ENCODE data around the gene TMEM8B. TPM values are rescaled to one million over a fixed set of nuclear protein-coding genes. Genes with fewer than 3 reads are reported as not detected.

The TMEM8B gene
- total RNA-seq, 1 donor from 2014 or later, result 4.8 TPM

DNA sequence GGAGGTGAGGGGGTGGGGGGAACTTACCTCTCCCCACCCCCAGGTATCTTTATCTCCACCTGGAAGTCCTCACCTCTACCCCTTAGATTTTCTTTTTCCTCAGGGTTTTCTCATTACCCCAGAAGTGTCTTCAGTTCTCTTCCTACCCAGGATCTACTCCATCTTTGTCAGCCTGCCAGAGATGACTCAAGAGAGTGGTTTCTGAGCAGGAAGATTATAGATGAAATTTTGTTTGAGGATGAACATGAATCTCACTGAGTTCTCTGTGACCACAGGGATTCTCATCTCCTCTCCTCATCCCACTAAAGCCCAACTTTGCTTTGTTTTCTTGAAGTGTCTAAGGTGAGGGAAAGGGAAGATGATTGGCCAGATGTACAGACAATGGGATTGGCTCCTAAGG is 9.0 kb upstream of the TMEM8B start:
- H3K27ac Mint-ChIP-seq, result no peak overlapping the region
- Histone ChIP-seq H3K4me3 (no peak overlapping the region), H3K79me2 (ENCODE audit: low read depth) (no peaks in the 10 kb centered on the region), H3K27ac (no peak overlapping the region), H3K4me2 (no peak overlapping the region), H3K36me3 (no peaks in the 10 kb centered on the region), H4K20me1 (ENCODE audit: low read depth) (no peaks in the 10 kb centered on the region), H3K9ac (no peak overlapping the region), H3F3A (ENCODE audit: low read depth) (peaks cover 12% of the 10 kb centered on the region), H3K4me1 (no peaks in the 10 kb centered on the region), H3K27me3 (no peaks in the 10 kb centered on the region), H3K9me3 (ENCODE audit: low read depth) (no peaks in the 10 kb centered on the region), H2AFZ (replicated peaks) (no peak overlapping the region)
- H3K4me3 Mint-ChIP-seq, result no peak overlapping the region
- TF ChIP-seq, protein P1, sequence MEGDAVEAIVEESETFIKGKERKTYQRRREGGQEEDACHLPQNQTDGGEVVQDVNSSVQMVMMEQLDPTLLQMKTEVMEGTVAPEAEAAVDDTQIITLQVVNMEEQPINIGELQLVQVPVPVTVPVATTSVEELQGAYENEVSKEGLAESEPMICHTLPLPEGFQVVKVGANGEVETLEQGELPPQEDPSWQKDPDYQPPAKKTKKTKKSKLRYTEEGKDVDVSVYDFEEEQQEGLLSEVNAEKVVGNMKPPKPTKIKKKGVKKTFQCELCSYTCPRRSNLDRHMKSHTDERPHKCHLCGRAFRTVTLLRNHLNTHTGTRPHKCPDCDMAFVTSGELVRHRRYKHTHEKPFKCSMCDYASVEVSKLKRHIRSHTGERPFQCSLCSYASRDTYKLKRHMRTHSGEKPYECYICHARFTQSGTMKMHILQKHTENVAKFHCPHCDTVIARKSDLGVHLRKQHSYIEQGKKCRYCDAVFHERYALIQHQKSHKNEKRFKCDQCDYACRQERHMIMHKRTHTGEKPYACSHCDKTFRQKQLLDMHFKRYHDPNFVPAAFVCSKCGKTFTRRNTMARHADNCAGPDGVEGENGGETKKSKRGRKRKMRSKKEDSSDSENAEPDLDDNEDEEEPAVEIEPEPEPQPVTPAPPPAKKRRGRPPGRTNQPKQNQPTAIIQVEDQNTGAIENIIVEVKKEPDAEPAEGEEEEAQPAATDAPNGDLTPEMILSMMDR (IDR thresholded peaks at IDR 0.05), result no peak
- TF ChIP-seq EZH2phosphoT487 (IDR thresholded peaks at IDR 0.05), result no peak
- TF ChIP-seq EZH2 (IDR thresholded peaks at IDR 0.05), result no peak
- H3K9me3 Mint-ChIP-seq, result no peaks in the 10 kb centered on the region
- peaks cover 6% of the 10 kb centered on the region for H3K4me1 Mint-ChIP-seq
- DNase-seq (ENCODE audit: low spot score), result no peak
- H3K27me3 Mint-ChIP-seq (ENCODE audit: insufficient read depth, low read depth), result peaks cover 8% of the 10 kb centered on the region
- no peaks in the 10 kb centered on the region for H3K36me3 Mint-ChIP-seq

DNA sequence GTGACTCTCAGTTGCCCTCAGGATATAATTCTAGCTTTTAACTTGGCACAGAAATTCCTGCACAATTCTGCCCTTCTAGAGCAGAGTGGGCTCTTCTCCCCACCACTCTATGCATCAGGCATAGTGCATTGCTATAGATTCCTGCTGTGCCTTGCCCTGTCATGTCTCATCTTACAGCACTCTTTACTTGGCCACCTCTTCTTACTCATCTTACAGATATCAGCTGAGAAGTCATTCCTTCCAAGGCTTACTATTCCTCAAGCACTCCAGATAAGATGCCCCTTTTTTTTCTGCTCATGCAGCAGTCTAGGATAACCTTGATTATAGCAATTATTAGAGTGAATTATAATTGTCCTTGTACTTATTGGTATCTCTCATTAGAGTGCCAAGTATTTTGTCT is 6.1 kb upstream of the TMEM8B start:
- H3K4me3 Mint-ChIP-seq, result no peak overlapping the region

DNA sequence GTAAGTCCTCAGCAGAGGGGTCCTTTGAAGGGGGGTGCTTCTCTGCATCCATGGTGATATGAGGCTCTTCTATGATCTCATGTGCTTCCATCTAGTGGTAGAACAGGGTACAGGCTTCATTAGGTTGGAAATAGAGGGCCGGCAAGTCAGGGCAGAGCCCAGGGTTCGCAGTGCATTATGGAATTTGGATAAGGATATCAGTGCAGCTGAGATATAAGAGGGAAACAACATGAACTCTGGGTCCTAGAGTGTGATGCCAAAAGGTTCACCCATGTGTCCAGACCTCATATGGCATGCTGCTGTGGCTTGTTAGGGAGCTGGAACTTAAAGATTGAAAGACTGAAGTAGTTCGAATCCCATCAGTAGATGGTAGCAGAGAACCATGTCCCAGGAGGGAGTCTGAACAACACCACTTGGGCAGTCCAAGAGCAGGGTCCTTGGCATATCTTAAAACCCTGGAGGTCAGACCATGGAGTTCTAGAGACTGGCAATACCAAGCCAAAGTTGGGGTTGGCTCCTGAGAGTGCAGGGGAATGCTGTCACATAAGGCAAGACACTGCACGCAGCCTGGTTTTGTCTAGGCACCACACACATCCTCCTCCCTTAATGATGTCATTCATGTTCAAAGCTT is 2.8 kb upstream of the TMEM8B start:
- TF ChIP-seq EZH2phosphoT487 (IDR thresholded peaks at IDR 0.05), result no peak
- TF ChIP-seq, protein P1 (IDR thresholded peaks at IDR 0.05), result peak; percentile 73
- TF ChIP-seq EZH2 (IDR thresholded peaks at IDR 0.05), result no peak
- Histone ChIP-seq H3K79me2 (ENCODE audit: low read depth) (no peaks in the 10 kb centered on the region), H3K9me3 (ENCODE audit: low read depth) (no peaks in the 10 kb centered on the region), H3K4me2 (no peak overlapping the region), H3K27ac (no peak overlapping the region), H3K27me3 (no peaks in the 10 kb centered on the region), H4K20me1 (ENCODE audit: low read depth) (peaks cover 3% of the 10 kb centered on the region), H3K4me3 (no peak overlapping the region), H3K4me1 (peaks cover 11% of the 10 kb centered on the region), H3K9ac (no peak overlapping the region), H2AFZ (replicated peaks) (peak overlapping the region; percentile 59), H3F3A (ENCODE audit: low read depth) (peaks cover 11% of the 10 kb centered on the region), H3K36me3 (no peaks in the 10 kb centered on the region)
- Mint-ChIP-seq H3K27ac (peak overlapping the region; percentile 3), H3K9me3 (no peaks in the 10 kb centered on the region), H3K4me1 (peaks cover 38% of the 10 kb centered on the region), H3K36me3 (no peaks in the 10 kb centered on the region), H3K4me3 (no peak overlapping the region), H3K27me3 (ENCODE audit: insufficient read depth, low read depth) (peaks cover 3% of the 10 kb centered on the region)
- peak; percentile 55 for DNase-seq (ENCODE audit: low spot score)

More for the DNA sequence above, 6.1 kb upstream of the TMEM8B start:
- Histone ChIP-seq H3K79me2 (ENCODE audit: low read depth) (no peaks in the 10 kb centered on the region), H3K4me3 (no peak overlapping the region), H3F3A (ENCODE audit: low read depth) (no peaks in the 10 kb centered on the region), H3K27me3 (no peaks in the 10 kb centered on the region), H3K9ac (no peak overlapping the region), H3K27ac (no peak overlapping the region), H3K4me1 (no peaks in the 10 kb centered on the region), H3K36me3 (no peaks in the 10 kb centered on the region), H4K20me1 (ENCODE audit: low read depth) (no peaks in the 10 kb centered on the region), H2AFZ (replicated peaks) (no peak overlapping the region), H3K9me3 (ENCODE audit: low read depth) (no peaks in the 10 kb centered on the region), H3K4me2 (no peak overlapping the region)
- TF ChIP-seq EZH2phosphoT487 (IDR thresholded peaks at IDR 0.05) (no peak), EZH2 (IDR thresholded peaks at IDR 0.05) (no peak)
- TF ChIP-seq, protein P1 (IDR thresholded peaks at IDR 0.05), result no peak
- Mint-ChIP-seq H3K27ac (no peak overlapping the region), H3K4me1 (peaks cover 13% of the 10 kb centered on the region), H3K9me3 (no peaks in the 10 kb centered on the region), H3K36me3 (no peaks in the 10 kb centered on the region), H3K27me3 (ENCODE audit: insufficient read depth, low read depth) (peaks cover 5% of the 10 kb centered on the region)
- DNase-seq (ENCODE audit: low spot score), result no peak
